ENCODE results near the gene WWOX. TPM values are rescaled to one million over a fixed set of nuclear protein-coding genes. Genes with fewer than 3 reads are reported as not detected.

The WWOX gene
- polyA plus RNA-seq, 2 of the 4 experiments (the other 2 are of a cell fraction), result 16.0 to 17.2 TPM

- no peak for FAIRE-seq
- TF ChIP-seq RCOR1 (IDR thresholded peaks at IDR 0.05; ENCODE audit: low read depth, low read length) (no peak), RNF2 (IDR thresholded peaks at IDR 0.05; ENCODE audit: borderline replicate concordance, low read depth) (no peak), TP53 (CRISPR knock-in tag; IDR thresholded peaks at IDR 0.05) (no peak)
- TF ChIP-seq, protein P1, sequence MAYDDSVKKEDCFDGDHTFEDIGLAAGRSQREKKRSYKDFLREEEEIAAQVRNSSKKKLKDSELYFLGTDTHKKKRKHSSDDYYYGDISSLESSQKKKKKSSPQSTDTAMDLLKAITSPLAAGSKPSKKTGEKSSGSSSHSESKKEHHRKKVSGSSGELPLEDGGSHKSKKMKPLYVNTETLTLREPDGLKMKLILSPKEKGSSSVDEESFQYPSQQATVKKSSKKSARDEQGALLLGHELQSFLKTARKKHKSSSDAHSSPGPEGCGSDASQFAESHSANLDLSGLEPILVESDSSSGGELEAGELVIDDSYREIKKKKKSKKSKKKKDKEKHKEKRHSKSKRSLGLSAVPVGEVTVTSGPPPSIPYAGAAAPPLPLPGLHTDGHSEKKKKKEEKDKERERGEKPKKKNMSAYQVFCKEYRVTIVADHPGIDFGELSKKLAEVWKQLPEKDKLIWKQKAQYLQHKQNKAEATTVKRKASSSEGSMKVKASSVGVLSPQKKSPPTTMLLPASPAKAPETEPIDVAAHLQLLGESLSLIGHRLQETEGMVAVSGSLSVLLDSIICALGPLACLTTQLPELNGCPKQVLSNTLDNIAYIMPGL (CRISPR knock-in tag; IDR thresholded peaks at IDR 0.05; ENCODE audit: borderline replicate concordance), result no peak
- Histone ChIP-seq H3K4me2 (no peak overlapping the region), H3K4me3 (no peak overlapping the region), H3K27ac (no peak overlapping the region), H3K4me1 (no peaks in the 10 kb centered on the region), H3K9me3 (no peaks in the 10 kb centered on the region)
- ChIA-PET CTCF (no interaction called here), POLR2A (no interaction called here)
- WGBS (ENCODE audit: missing lambda C conversion rate), result 37% methylated on average over 4 of the region's 4 CpGs
- no peak for ATAC-seq
- DNase-seq (ENCODE audit: low read depth in 1 of 2, low spot score in 1 of 2), result no peak
These were observed 910.4 kb downstream of the WWOX start for GRCh38 chr16:79009896-79010295.

- FAIRE-seq, result no peak
These were observed 911.8 kb downstream of the WWOX start for GRCh38 chr16:79011282-79011681.

DNA sequence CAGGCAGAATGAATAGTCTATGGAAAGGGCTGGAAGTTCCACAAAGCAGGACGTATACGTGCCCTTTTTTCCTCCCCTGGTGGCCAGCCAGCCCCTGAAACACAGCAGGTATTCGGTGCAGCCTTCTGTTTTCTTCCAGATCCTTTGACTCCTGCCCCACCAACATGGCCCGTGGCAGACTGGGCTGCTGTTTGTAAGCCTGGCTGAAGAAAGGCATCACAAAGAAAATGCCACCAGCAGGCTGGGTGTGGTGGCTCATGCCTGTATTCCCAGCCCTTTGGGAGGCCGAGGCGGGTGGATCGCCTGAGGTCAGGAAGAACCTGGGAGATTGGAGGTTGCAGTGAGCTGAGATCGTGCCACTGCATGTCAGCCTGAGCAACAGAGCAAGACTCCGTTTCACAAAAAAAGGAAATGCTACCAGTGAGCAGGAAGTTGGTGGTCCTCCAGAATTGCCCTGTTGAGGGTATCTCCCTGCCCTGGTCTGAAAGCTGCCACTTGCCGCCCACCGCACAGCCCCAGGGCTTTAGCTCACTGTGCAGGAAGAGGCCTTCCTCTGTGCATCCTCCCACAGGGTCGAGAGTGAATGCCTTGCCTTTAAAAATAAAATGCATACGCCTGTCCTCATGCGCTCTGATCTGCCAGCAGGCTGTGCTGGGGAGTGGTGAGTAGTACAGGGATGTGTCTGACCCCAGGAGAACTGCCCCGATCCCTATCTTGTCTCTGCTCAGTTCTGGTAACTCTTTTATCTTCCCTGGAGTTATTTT is 913.4 kb downstream of the WWOX start:
- CTCF ChIA-PET, result no interaction called here
- ATAC-seq (peak; percentile 19 to 53; a peak in 2 of 6 replicates), DNase-seq (ENCODE audit: low read depth in 1 of 2, low spot score in 1 of 2) (no peak), FAIRE-seq (no peak)
- no peak overlapping the region for H3K27ac ChIP-seq
- POLR2A ChIA-PET, result no interaction called here
- no peaks in the 10 kb centered on the region for H3K4me1 ChIP-seq
- no peaks in the 10 kb centered on the region for H3K9me3 ChIP-seq
- WGBS (ENCODE audit: missing lambda C conversion rate), result 56% methylated on average over 15 of the region's 15 CpGs
- TF ChIP-seq PBX3 (IDR thresholded peaks at IDR 0.05), result no peak
- TF ChIP-seq PHF8 (IDR thresholded peaks at IDR 0.05; ENCODE audit: borderline replicate concordance, low read depth), result no peak
- no peak for TF ChIP-seq CEBPB (IDR thresholded peaks at IDR 0.05)
- TF ChIP-seq, protein P2, sequence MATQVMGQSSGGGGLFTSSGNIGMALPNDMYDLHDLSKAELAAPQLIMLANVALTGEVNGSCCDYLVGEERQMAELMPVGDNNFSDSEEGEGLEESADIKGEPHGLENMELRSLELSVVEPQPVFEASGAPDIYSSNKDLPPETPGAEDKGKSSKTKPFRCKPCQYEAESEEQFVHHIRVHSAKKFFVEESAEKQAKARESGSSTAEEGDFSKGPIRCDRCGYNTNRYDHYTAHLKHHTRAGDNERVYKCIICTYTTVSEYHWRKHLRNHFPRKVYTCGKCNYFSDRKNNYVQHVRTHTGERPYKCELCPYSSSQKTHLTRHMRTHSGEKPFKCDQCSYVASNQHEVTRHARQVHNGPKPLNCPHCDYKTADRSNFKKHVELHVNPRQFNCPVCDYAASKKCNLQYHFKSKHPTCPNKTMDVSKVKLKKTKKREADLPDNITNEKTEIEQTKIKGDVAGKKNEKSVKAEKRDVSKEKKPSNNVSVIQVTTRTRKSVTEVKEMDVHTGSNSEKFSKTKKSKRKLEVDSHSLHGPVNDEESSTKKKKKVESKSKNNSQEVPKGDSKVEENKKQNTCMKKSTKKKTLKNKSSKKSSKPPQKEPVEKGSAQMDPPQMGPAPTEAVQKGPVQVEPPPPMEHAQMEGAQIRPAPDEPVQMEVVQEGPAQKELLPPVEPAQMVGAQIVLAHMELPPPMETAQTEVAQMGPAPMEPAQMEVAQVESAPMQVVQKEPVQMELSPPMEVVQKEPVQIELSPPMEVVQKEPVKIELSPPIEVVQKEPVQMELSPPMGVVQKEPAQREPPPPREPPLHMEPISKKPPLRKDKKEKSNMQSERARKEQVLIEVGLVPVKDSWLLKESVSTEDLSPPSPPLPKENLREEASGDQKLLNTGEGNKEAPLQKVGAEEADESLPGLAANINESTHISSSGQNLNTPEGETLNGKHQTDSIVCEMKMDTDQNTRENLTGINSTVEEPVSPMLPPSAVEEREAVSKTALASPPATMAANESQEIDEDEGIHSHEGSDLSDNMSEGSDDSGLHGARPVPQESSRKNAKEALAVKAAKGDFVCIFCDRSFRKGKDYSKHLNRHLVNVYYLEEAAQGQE (IDR thresholded peaks at IDR 0.05), result no peak
- TF ChIP-seq ESRRA (IDR thresholded peaks at IDR 0.05; ENCODE audit: borderline replicate concordance, low read length), result no peak
- no peak for TF ChIP-seq ZNF302 (CRISPR knock-in tag; IDR thresholded peaks at IDR 0.05)
- TF ChIP-seq USF2 (IDR thresholded peaks at IDR 0.05), result no peak
- H3K4me2 ChIP-seq, result no peak overlapping the region
- no peak overlapping the region for H3K4me3 ChIP-seq

More at GRCh38 chr16:79011282-79011681, 911.8 kb downstream of the WWOX start:
- Histone ChIP-seq H3K4me2 (no peak overlapping the region), H3K9me3 (no peaks in the 10 kb centered on the region), H3K27ac (no peak overlapping the region), H3K4me3 (no peak overlapping the region), H3K4me1 (no peaks in the 10 kb centered on the region)
- ChIA-PET POLR2A (no interaction called here), CTCF (no interaction called here)
- TF ChIP-seq PBX3 (IDR thresholded peaks at IDR 0.05) (no peak), ZSCAN20 (CRISPR knock-in tag; IDR thresholded peaks at IDR 0.05) (no peak), EHF (CRISPR knock-in tag; IDR thresholded peaks at IDR 0.05) (no peak), RARB (CRISPR knock-in tag; IDR thresholded peaks at IDR 0.05) (no peak), ZFP36 (IDR thresholded peaks at IDR 0.05; ENCODE audit: borderline replicate concordance, partially characterized antibody) (no peak), MAFK (IDR thresholded peaks at IDR 0.05; ENCODE audit: partially characterized antibody) (no peak), ZC3H11A (IDR thresholded peaks at IDR 0.05) (peak; percentile 46), GATA3 (IDR thresholded peaks at IDR 0.05; ENCODE audit: borderline replicate concordance) (no peak)
- WGBS (ENCODE audit: missing lambda C conversion rate), result 47% methylated on average over 3 of the region's 3 CpGs
- ATAC-seq (no peak), DNase-seq (ENCODE audit: low read depth in 1 of 2, low spot score in 1 of 2) (no peak)
